Adrenal gland (tissue), 5 donors: ENCODE data around the gene HEBP1.

ENCODE experiments used
- CTCF ChIP-seq, 6 experiments: fragments of 450-650 bp in 4 of 6; fragments of 200-600 bp in 2 of 6; sonication (generic) in 1 of 6; IDR thresholded peaks; 1 replicate in 5 of 6; 2 replicates in 1 of 6; pipeline versions ENCODE4 v1.5.1 to v1.8.0; 2016 to 2021; ENCODE audit warnings: antibody characterized with exemption in 6 of 6, mild to moderate bottlenecking in 2 of 6, moderate library complexity in 1 of 6
- POLR2A ChIP-seq, 2 donors: fragments of 450-650 bp; IDR thresholded peaks; one replicate each; pipeline ENCODE4 v1.6.1; 2017; ENCODE audit warnings: antibody characterized with exemption in 2 of 2, mild to moderate bottlenecking in 2 of 2, moderate library complexity in 1 of 2
- donor health status: DM: no; HTN: no; CAD: no.

- TF ChIP-seq POLR2A (IDR thresholded peaks at IDR 0.05) (no peak), CTCF (IDR thresholded peaks at IDR 0.05) (no peak)
Measured at GRCh38 chr12:12947902-12948301, 52.2 kb downstream of the HEBP1 start.
